Endothelial cell (in vitro differentiated cells): Measurements from ENCODE around the gene CRIP2. TPM values are rescaled to one million over a fixed set of nuclear protein-coding genes. Genes with fewer than 3 reads are reported as not detected.

Experiments
- DNase-seq: peaks from one replicate; pipeline ENCODE4 v3.0.0; 2021; ENCODE audit warnings: low spot score
- H3K27ac Mint-ChIP-seq: one replicate; pipeline ENCODE4 v1.8.0; 2021; ENCODE audit warnings: mixed read lengths, inconsistent platforms; ENCODE audit not compliant: unreplicated experiment
- H3K27me3 Mint-ChIP-seq: one replicate; pipeline ENCODE4 v1.8.0; 2021; ENCODE audit warnings: mild to moderate bottlenecking, moderate library complexity, mixed read lengths, inconsistent platforms; ENCODE audit not compliant: unreplicated experiment
- H3K36me3 Mint-ChIP-seq: one replicate; pipeline ENCODE4 v1.8.0; 2021; ENCODE audit warnings: mild to moderate bottlenecking, low read depth, mixed read lengths, inconsistent platforms; ENCODE audit not compliant: unreplicated experiment
- H3K4me1 Mint-ChIP-seq: one replicate; pipeline ENCODE4 v1.8.0; 2021; ENCODE audit warnings: mild to moderate bottlenecking, mixed read lengths, inconsistent platforms; ENCODE audit not compliant: unreplicated experiment
- H3K4me3 Mint-ChIP-seq: one replicate; pipeline ENCODE4 v1.8.0; 2021; ENCODE audit warnings: mild to moderate bottlenecking, mixed read lengths, inconsistent platforms; ENCODE audit not compliant: unreplicated experiment
- H3K9me3 Mint-ChIP-seq: one replicate; pipeline ENCODE4 v1.8.0; 2021; ENCODE audit warnings: mixed read lengths, inconsistent platforms; ENCODE audit not compliant: unreplicated experiment
- CTCF ChIP-seq: fragments of 200-600 bp; sonication (generic); IDR thresholded peaks from one replicate; pipeline ENCODE4 v1.5.0; 2021; ENCODE audit warnings: antibody characterized with exemption; ENCODE audit not compliant: unreplicated experiment
- total RNA-seq: library from RNA; stranded (reverse); fragmentation: NEBNext Ultra II Directional; extraction: Animal tissue kit (Norgen Biotek cat#: 25700); gene quantifications from one replicate; pipeline ENCODE4 v1.2.1, GENCODE V29; 2021; ENCODE audit not compliant: unreplicated experiment

Gene CRIP2
- total RNA-seq, 1 donor from 2014 or later: 67.4 TPM

GRCh38 chr14:105490572-105491365 is 16.1 kb downstream of the CRIP2 start, which contains the start of gene TEDC1:
Gene TEDC1 (plus strand): TSS chr14:105491246. CDS start chr14:105491376, 130 bp downstream.
- TF ChIP-seq CTCF: peak; percentile 69
- H3K4me1 Mint-ChIP-seq: peaks cover 2% of the 10 kb centered on the region
- DNase-seq: peak; percentile 99
- H3K27me3 Mint-ChIP-seq: peaks cover 24% of the 10 kb centered on the region
- peak within 1 kb of the TSS; percentile 84 for H3K27ac Mint-ChIP-seq
- H3K9me3 Mint-ChIP-seq: no peaks in the 10 kb centered on the region
- H3K4me3 Mint-ChIP-seq: peak within 1 kb of the TSS; percentile 85
- no peaks in the 10 kb centered on the region for H3K36me3 Mint-ChIP-seq

GRCh38 chr14:105491366-105491973 is 16.8 kb downstream of the CRIP2 start:
- peak overlapping the region; percentile 85 for H3K4me3 Mint-ChIP-seq
- no peak for TF ChIP-seq CTCF
- peaks cover 23% of the 10 kb centered on the region for H3K27me3 Mint-ChIP-seq
- peak; percentile 79 for DNase-seq
- no peaks in the 10 kb centered on the region for H3K36me3 Mint-ChIP-seq
- H3K27ac Mint-ChIP-seq: peak overlapping the region; percentile 83
- peaks cover 2% of the 10 kb centered on the region for H3K4me1 Mint-ChIP-seq
- H3K9me3 Mint-ChIP-seq: no peaks in the 10 kb centered on the region

- Mint-ChIP-seq H3K27me3 (peaks cover 21% of the 10 kb centered on the region), H3K9me3 (no peaks in the 10 kb centered on the region), H3K4me1 (peaks cover 2% of the 10 kb centered on the region), H3K4me3 (peak overlapping the region; percentile 83), H3K36me3 (no peaks in the 10 kb centered on the region), H3K27ac (peak overlapping the region; percentile 83)
- no peak for TF ChIP-seq CTCF
- DNase-seq: no peak
These were observed 17.7 kb downstream of the CRIP2 start for GRCh38 chr14:105492031-105492970.

GRCh38 chr14:105492971-105493871 is 18.6 kb downstream of the CRIP2 start:
- H3K27me3 Mint-ChIP-seq: peaks cover 16% of the 10 kb centered on the region

More at GRCh38 chr14:105492971-105493871, 18.6 kb downstream of the CRIP2 start:
- Mint-ChIP-seq H3K9me3 (no peaks in the 10 kb centered on the region), H3K4me3 (no peak overlapping the region), H3K4me1 (peaks cover 2% of the 10 kb centered on the region), H3K36me3 (no peaks in the 10 kb centered on the region), H3K27ac (no peak overlapping the region)
- TF ChIP-seq CTCF: no peak
- DNase-seq: no peak
